Endodermal cell (in vitro differentiated cells): ENCODE measurements around the gene SOSTDC1. TPM values are rescaled to one million over a fixed set of nuclear protein-coding genes. Genes with fewer than 3 reads are reported as not detected.
A peak's percentile ranks its signal among the peaks of the same experiment; 100 is the strongest.

Experiments
- DNase-seq: peaks from one replicate; pipeline ENCODE4 v3.0.0-alpha.2; 2017
- H3K27ac ChIP-seq: 2 replicates; pipeline ENCODE4 v1.5.1; 2013; ENCODE audit warnings: mild to moderate bottlenecking, low read depth, low read length, moderate library complexity
- H3K27me3 ChIP-seq: 2 replicates; pipeline ENCODE4 v1.6.1; 2013; ENCODE audit warnings: mild to moderate bottlenecking, low read length, moderate library complexity; ENCODE audit not compliant: insufficient read depth, control insufficient read depth, poor library complexity, severe bottlenecking
- H3K36me3 ChIP-seq: 2 replicates; pipeline ENCODE4 v1.7.0; 2013; ENCODE audit warnings: mild to moderate bottlenecking, low read length, moderate library complexity; ENCODE audit not compliant: control insufficient read depth, insufficient read depth
- H3K4me1 ChIP-seq: one replicate; pipeline ENCODE4 v1.7.0; 2013; ENCODE audit warnings: low read length; ENCODE audit not compliant: control insufficient read depth, insufficient read depth
- H3K4me3 ChIP-seq: 2 replicates; pipeline ENCODE4 v1.5.1; 2013; ENCODE audit warnings: mild to moderate bottlenecking, low read length, moderate library complexity
- H3K9ac ChIP-seq: 2 replicates; pipeline ENCODE4 v1.6.1; 2013; ENCODE audit warnings: mild to moderate bottlenecking, low read length, moderate library complexity; ENCODE audit not compliant: poor library complexity, severe bottlenecking; ENCODE audit errors: extremely low read depth
- H3K9me3 ChIP-seq: 2 replicates; pipeline ENCODE4 v1.6.1; 2013; ENCODE audit warnings: mild to moderate bottlenecking, low read length, moderate library complexity; ENCODE audit not compliant: control insufficient read depth
- H3K27ac Mint-ChIP-seq: 2 replicates; pipeline ENCODE4 v1.8.0; 2020; ENCODE audit warnings: mixed read lengths
- H3K27me3 Mint-ChIP-seq: 2 replicates; pipeline ENCODE4 v1.8.0; 2021; ENCODE audit warnings: mild to moderate bottlenecking, mixed read lengths; ENCODE audit not compliant: insufficient read depth
- H3K36me3 Mint-ChIP-seq: 2 replicates; pipeline ENCODE4 v1.8.0; 2020; ENCODE audit warnings: low read depth, mixed read lengths
- H3K4me1 Mint-ChIP-seq: 2 replicates; pipeline ENCODE4 v1.8.0; 2020; ENCODE audit warnings: mixed read lengths
- H3K4me3 Mint-ChIP-seq: 2 replicates; pipeline ENCODE4 v1.8.0; 2020; ENCODE audit warnings: mild to moderate bottlenecking, moderate library complexity, mixed read lengths
- H3K9me3 Mint-ChIP-seq: 2 replicates; pipeline ENCODE4 v1.8.0; 2020; ENCODE audit warnings: mild to moderate bottlenecking, mixed read lengths
- WGBS, 2 experiments: methylation state at CpG; one replicate each; pipeline versions ENCODE4 v1.1.5 to v1.1.7; 2013; ENCODE audit warnings: missing lambda C conversion rate in 2 of 2, mixed read lengths in 1 of 2; ENCODE audit not compliant: insufficient coverage in 1 of 2, insufficient read length in 1 of 2; 5-methylcytosine and 5-hydroxymethylcytosine counted together
- total RNA-seq, 2 donors: library from RNA; stranded (reverse); fragmentation: NEBNext Ultra II Directional in 1 of 2; extraction: Animal tissue kit (Norgen Biotek cat#: 25700) in 1 of 2; gene quantifications; 2 replicates in 1 of 2; 3 replicates in 1 of 2; pipeline ENCODE4 v1.2.1, GENCODE V29; 2021
- TF ChIP-seq, protein P1 (sequence below): fragments of 200-600 bp; sonication (generic); conservative IDR thresholded peaks from 2 replicates; pipeline ENCODE4 v1.5.0; 2021; ENCODE audit warnings: antibody characterized with exemption, mild to moderate bottlenecking

Gene SOSTDC1
- total RNA-seq, 2 donors from 2014 or later, result 0.13 to 0.29 TPM

DNA sequence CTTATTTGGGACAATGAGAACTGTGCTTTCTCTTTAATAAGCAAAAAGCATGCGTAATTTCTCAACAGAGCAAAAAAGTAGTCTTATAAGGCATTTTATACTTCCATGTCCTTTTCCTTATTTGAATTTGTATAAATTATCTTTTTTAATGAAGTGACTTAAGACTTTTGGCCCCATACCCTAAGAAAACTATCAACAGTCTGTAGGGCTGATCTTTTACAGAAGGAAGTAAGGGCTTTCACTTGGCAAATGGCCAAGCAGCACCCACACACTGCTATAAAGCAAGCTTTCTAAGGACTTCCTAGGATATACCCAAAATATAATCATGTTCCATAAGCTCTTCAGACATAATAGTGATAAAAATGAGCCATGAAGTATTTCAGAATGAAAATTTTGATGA lies 47.6 kb downstream of the SOSTDC1 start:
- Histone ChIP-seq H3K27ac (no peak overlapping the region), H3K9me3 (peaks cover 19% of the 10 kb centered on the region), H3K27me3 (no peaks in the 10 kb centered on the region), H3K36me3 (no peaks in the 10 kb centered on the region), H3K4me3 (peak overlapping the region; percentile 30), H3K4me1 (no peaks in the 10 kb centered on the region), H3K9ac (no peak overlapping the region)
- H3K27me3 Mint-ChIP-seq, result peaks cover 5% of the 10 kb centered on the region
- TF ChIP-seq, protein P1, sequence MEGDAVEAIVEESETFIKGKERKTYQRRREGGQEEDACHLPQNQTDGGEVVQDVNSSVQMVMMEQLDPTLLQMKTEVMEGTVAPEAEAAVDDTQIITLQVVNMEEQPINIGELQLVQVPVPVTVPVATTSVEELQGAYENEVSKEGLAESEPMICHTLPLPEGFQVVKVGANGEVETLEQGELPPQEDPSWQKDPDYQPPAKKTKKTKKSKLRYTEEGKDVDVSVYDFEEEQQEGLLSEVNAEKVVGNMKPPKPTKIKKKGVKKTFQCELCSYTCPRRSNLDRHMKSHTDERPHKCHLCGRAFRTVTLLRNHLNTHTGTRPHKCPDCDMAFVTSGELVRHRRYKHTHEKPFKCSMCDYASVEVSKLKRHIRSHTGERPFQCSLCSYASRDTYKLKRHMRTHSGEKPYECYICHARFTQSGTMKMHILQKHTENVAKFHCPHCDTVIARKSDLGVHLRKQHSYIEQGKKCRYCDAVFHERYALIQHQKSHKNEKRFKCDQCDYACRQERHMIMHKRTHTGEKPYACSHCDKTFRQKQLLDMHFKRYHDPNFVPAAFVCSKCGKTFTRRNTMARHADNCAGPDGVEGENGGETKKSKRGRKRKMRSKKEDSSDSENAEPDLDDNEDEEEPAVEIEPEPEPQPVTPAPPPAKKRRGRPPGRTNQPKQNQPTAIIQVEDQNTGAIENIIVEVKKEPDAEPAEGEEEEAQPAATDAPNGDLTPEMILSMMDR, result no peak
- no peak overlapping the region for H3K4me3 Mint-ChIP-seq
- 50% methylated on average over 1 of the region's 1 CpG; no CpG with 5 or more reads in 1 of the 2 experiments for WGBS, 2 experiments
- DNase-seq, result no peak
- H3K9me3 Mint-ChIP-seq, result peaks cover 3% of the 10 kb centered on the region
- H3K4me1 Mint-ChIP-seq, result peaks cover 25% of the 10 kb centered on the region
- H3K27ac Mint-ChIP-seq, result no peak overlapping the region
- H3K36me3 Mint-ChIP-seq, result no peaks in the 10 kb centered on the region

DNA sequence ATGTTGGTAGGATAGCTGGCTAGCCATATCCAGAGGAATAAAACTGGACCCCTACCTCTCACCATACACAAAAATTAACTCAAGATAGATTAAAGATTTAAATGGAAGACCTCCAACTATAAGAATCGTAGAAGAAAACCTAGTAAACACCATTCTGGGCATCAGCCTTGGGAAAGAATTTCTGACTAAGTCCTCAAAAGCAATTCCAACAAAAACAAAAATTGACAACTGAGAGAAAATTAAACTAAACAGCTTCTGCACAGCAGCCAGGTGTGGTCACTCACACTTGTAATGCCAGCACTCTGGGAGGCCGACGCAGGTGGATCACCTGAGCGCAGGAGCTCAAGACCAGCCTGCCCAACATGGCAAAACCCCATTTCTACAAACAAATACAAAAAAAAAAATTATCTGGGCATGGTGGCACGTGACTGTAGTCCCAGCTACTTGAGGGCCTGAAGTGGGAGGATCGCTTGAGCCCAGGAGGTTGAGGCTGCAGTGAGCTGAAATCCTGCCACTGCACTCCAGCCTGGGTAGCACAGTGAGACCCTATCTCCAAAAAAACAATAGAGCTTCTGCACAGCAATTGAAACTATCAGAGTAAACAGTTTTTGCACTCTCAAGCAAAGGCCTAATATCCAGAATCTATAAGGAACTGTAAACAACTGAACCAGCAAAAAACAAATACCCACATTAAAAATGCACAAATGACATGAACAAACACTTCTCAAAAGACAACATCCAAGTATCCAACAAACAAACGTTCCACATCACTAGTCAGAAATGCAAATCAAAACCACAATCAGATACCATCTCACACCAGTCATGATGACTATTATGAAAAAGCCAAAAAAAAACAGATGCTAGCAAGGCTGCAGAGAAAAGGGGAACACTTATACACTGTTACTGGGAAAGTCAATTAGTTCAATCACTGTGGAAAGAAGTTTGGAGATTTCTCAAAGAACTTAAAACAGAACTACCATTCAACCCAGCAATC lies 49.0 kb downstream of the SOSTDC1 start:
- Mint-ChIP-seq H3K4me3 (no peak overlapping the region), H3K4me1 (peaks cover 18% of the 10 kb centered on the region), H3K9me3 (peaks cover 3% of the 10 kb centered on the region), H3K27me3 (peaks cover 5% of the 10 kb centered on the region), H3K36me3 (no peaks in the 10 kb centered on the region), H3K27ac (no peak overlapping the region)
- 93% methylated on average over 3 to 7 of the region's 7 CpGs for WGBS, 2 experiments
- H3K9me3 ChIP-seq, result peaks cover 19% of the 10 kb centered on the region
- H3K4me3 ChIP-seq, result peak overlapping the region; percentile 39
- no peaks in the 10 kb centered on the region for H3K27me3 ChIP-seq
- no peak overlapping the region for H3K27ac ChIP-seq
- H3K36me3 ChIP-seq, result no peaks in the 10 kb centered on the region
- no peak for DNase-seq
- no peaks in the 10 kb centered on the region for H3K4me1 ChIP-seq
- TF ChIP-seq, protein P1, result no peak
- H3K9ac ChIP-seq, result no peak overlapping the region

DNA sequence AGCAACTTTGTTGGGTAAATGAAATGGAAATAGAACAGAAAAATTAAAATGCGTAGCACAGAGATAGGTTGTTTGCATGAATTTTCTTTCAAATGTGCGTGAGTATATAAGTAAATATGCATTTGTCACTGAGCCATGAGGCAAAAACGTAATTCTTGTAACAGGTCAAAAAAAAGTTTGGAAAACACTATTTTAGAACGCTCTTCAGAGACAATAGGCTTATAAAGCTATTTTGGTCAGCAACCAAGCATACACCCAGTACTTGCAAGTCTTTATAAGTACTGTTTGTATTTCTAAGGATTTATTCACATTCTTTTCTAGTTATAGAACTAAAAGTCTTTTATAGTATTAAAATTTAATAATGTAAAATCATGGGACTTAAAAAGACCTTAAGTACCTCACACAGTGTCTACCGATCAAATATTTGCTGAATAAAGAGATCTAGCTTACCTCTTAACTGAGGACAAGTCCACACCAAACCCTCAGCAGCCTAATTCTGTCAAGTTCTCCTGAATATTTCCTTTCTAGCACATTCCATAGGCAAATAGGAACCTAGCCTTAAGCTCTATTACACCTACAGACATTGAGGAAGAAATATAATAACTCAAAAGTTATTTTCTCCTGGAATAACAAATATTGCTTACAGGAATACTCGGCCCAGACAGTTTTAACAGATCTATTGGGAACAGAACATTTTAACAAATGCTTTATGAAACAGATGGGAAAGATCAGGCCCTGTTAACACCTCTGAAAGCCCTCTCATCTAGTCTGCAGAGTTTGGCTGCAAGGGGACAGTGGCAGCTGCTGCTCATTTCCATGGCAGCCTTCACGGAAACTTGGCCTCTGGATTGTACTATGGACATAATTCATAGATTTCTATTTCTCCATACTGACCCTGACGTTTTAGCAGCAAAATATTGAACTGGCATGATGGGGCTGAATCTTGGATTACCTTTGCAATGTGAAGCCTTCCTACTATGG lies 53.0 kb downstream of the SOSTDC1 start:
- H3K27ac ChIP-seq, result no peak overlapping the region
- Mint-ChIP-seq H3K9me3 (peaks cover 3% of the 10 kb centered on the region), H3K27ac (no peak overlapping the region), H3K4me3 (no peak overlapping the region), H3K36me3 (no peaks in the 10 kb centered on the region), H3K27me3 (peaks cover 1% of the 10 kb centered on the region), H3K4me1 (peaks cover 9% of the 10 kb centered on the region)
- peaks cover 7% of the 10 kb centered on the region for H3K9me3 ChIP-seq
- DNase-seq, result no peak
- TF ChIP-seq, protein P1, result no peak
- H3K4me3 ChIP-seq, result no peak overlapping the region
- no peaks in the 10 kb centered on the region for H3K4me1 ChIP-seq
- H3K9ac ChIP-seq, result no peak overlapping the region
- H3K36me3 ChIP-seq, result no peaks in the 10 kb centered on the region
- H3K27me3 ChIP-seq, result no peaks in the 10 kb centered on the region
- 95% methylated on average over 8 of the region's 8 CpGs for WGBS, 2 experiments
